Pericardium fibroblast (primary cell): ENCODE data around the gene ATP8A2. TPM values are rescaled to one million over a fixed set of nuclear protein-coding genes. Genes with fewer than 3 reads are reported as not detected.

Source experiments
- total RNA-seq: library from RNA; depleted of rRNA; stranded (reverse); fragments of >200 nt; gene quantifications from 2 replicates; pipeline ENCODE4 v1.2.3, GENCODE V29; 2015

Gene ATP8A2
- under 0.01 and 0.09 TPM in 2 replicates for total RNA-seq

DNA sequence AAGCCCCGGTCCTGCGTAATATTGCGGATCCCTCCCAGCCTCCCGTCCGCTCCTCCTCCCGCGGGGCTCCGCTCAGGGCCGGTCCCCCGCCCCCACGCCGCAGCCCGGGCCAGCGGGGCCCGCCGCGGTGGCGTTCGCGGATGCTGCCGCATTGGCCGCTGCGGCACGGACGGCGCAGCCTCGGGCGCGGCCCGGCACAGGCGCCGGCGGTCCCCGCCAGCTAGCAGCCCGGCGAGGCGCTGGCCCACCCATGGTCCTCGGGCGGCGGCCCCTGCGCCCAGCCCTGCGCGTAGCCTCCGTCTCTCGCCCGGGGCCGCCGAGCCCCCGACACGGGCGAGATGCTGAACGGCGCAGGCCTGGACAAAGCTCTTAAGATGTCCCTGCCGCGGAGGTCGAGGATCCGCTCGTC lies at the start of gene ATP8A2:
Gene ATP8A2, plus strand, starts transcription at position 100 of the 409 bp plus-strand sequence. Its CDS starts 239 bp downstream, at position 339.

DNA sequence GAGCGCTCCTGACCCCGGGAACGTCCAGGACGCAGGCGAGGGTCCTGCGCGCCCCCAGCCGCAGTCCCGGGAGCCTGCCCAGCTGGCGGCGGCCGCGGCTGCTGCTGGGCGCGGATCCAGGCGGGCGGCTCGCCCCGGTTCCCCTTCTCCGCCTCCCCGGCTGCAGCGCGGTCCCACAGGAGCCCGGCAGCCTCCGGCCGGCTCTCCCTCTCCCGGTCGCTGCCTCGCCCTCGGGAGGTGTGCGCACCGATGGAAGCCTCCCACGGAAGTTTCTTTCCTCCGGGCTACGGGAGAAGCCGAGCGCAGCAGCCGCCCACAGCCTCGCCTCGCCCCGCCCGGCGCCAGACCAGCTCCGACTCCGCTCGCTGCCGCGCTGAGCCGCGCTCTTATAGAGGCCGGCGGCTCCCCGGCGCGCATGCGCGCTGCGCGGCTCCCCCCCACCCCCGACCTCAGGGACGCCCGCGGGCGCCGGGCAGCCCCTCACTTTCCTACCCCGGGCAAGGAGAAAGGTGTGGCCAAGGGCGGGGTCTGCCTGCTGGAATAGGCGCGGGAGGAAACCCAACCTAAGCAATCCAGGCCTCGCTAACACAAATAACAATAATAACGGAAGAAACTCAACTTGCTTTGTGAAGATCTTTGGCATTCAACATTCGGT lies 680.0 kb downstream of the ATP8A2 start, which contains the start of gene SHISA2:
Gene SHISA2, minus strand, starts transcription at position 360 of the 655 bp plus-strand sequence. CDS start 1,041 bp downstream, outside the sequence.

Other genes starting within 250 kb of the ATP8A2 start
- gene AMER2, start 199.7 kb upstream of the ATP8A2 start, total RNA-seq = not detected in 2 replicates
- gene MTMR6, start 84.5 kb upstream of the ATP8A2 start, total RNA-seq = 13.3 and 16.2 TPM in 2 replicates
- 24.6 and 24.9 TPM in 2 replicates for gene NUP58, start 70.3 kb upstream of the ATP8A2 start, total RNA-seq